A204.1 (cell line): ENCODE results near the gene ABHD17A.

ENCODE experiments used
- FAIRE-seq: peaks from 2 replicates; lab custom pipeline; 2012; peaks lifted over from hg19 to GRCh38; lab: Jason Lieb, UNC

ABHD17A gene

DNA sequence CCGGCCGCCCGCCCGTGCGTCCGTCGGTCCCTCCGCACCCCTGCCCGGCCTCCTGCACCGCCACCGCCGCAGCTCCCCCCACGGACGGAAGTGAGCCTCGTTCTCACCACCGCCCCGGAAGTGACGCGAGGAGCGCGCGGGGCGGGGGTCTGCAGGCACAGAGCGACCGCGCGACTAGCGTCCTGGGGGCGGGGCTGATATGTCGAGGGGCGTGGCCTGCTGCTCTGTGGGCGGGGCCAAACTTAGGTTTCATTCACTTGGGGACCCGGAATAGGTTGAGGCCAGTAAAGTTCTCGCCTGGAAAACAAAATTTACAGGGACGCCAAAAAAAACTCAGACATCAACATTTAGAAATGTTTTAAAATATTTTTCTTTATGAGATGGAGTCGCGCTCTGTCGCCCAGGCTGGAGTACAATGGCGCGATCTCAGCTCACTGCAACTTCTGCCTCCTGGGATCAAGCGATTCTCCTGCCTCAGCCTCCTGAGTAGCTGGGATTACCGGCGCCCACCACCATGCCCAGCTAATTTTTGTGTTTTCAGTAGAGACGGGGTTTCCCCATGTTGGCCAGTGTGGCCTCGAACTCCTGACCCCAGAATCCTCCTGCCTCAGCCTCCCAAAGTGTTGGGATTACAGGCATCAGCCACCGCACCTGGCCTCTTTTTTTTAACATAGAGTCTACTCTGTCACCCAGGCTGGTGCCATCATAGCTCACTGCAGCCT, at the start of gene ABHD17A:
ABHD17A (minus strand) TSS at position 99 of the 722 bp plus-strand sequence. CDS start 3,930 bp downstream, outside the sequence.
- FAIRE-seq = peak; percentile 84

GRCh38 chr19:1933942-1934341, 48.6 kb upstream of the ABHD17A start:
- FAIRE-seq = no peak

DNA sequence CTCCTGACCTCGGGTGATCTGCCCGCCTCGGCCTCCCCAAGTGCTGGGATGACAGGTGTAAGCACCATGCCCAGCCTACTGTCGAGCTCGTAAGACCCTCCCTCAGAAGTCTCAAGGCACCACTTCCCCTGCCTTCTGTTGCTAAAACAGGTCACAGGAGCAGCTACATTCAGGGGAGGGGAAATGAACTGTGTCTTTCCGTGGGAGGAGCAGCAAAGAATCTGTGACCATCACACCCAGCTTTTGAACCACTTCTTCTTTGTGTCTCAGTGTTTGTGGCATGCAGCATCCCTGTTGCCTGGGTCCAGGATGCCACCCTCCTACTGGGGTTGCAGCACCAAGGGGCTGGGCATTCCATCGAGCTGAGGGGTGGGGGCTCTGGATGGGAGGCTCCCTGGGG, 47.9 kb upstream of the ABHD17A start:
- FAIRE-seq = no peak

DNA sequence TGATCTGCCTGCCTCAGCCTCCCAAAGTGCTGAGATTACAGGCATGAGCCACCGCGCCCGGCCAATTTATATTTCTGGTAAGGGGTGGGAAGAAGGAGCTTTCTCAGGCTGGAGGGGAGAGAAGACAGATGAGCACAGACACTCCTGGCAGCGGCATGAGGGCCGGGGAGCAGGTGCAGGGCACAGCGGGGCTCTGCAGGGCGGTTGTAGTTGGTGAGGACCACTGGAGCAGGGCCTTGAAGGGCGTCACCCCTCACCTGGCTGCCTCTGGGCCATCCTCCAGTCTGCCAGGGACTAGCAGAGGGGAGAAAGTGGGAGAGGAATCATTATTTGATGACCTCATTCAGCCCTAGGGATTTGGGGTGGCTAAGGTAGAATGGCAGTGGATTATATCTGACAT, 47.1 kb upstream of the ABHD17A start:
- no peak for FAIRE-seq

DNA sequence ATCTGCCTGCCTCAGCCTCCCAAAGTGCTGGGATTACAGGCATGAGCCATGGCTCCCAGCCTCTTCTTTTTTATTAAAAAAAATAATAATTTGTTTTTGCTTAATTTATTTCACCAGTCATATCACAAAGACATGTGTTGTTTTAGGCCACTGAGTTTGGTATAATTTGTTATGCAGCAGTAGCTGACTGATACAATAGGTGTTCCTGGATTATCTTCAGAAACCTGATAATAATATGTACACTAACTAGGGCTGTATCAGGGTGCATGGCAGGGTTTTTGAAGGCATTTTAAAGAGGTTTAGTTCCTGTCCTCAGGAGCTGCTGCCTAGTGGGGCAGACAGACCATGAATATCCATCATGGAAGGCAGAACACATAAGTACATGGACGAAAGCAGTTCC, 46.1 kb upstream of the ABHD17A start:
- FAIRE-seq = no peak

- FAIRE-seq = no peak
Observed at GRCh38 chr19:1929021-1929742, 43.9 kb upstream of the ABHD17A start.

DNA sequence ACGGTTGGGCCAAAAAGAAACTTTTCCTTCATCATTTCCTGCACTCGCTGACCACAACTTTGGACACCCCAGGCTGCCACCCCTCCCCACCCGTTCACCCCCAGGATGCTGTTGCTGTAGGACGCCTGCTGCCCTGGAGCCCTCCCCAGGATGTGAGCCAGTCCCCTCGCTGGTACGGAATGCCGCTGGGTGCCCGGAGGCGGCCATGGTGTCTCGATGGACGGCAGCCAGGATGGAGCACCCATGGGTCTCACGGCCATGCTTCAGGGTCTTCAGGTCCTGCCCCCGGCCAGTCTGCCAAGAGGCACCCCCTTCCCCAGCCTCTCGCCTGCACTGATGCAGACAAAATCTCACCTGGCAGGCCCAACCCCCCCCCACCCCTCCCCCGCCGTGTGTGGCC, 40.2 kb upstream of the ABHD17A start:
- FAIRE-seq = no peak

- FAIRE-seq = no peak
Observed at GRCh38 chr19:1924320-1924961, 39.1 kb upstream of the ABHD17A start.

- no peak for FAIRE-seq
Observed at GRCh38 chr19:1923319-1923718, 38.0 kb upstream of the ABHD17A start.

- no peak for FAIRE-seq
Observed at GRCh38 chr19:1922803-1923202, 37.5 kb upstream of the ABHD17A start.

- no peak for FAIRE-seq
Observed at GRCh38 chr19:1921825-1922224, 36.5 kb upstream of the ABHD17A start.

DNA sequence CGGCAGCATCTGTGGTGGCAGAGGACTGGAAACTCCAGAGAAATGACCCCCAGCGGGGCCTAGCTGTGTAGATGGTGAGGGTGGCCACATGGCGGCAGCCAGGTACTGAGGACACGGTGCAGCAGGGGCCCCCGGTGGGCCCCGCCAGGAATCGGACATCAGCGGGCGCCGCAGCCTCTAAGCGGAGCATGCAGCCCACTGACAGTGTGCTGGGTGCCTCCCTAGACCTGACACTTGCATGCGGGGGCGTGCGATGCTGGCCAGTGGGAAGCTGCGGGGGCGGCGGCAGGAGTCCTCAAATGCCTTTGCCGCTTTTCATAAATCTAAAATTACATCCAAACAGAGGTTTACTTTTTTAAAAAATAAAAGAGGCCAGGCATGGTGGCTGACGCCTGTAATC, 36.0 kb upstream of the ABHD17A start:
- no peak for FAIRE-seq

- FAIRE-seq = no peak
Observed at GRCh38 chr19:1920644-1921043, 35.3 kb upstream of the ABHD17A start.

DNA sequence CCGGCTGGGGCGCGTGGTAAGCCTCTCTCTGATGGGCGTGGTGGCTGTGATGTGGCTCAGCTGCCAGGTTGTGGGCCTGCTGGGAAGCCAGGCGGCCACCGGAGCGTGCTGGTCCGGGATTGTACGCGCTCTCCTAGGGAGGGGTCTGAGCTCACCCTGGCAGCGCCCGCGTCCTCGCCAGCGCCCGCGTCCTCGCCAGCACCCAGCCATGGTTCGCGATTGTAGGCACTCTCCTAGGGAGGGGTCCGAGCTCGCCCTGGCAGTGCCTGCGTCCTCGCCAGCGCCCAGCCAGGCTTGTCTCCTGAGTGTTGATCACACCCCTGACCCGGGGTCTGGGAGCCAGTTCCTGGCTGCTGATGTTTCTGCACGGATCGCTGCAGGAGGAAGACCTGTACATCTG, 33.7 kb upstream of the ABHD17A start:
- FAIRE-seq = no peak

GRCh38 chr19:1917926-1918325, 32.6 kb upstream of the ABHD17A start:
- no peak for FAIRE-seq

GRCh38 chr19:1917146-1917545, 31.9 kb upstream of the ABHD17A start:
- FAIRE-seq = no peak

- no peak for FAIRE-seq
Observed at GRCh38 chr19:1914826-1915341, 29.6 kb upstream of the ABHD17A start.

DNA sequence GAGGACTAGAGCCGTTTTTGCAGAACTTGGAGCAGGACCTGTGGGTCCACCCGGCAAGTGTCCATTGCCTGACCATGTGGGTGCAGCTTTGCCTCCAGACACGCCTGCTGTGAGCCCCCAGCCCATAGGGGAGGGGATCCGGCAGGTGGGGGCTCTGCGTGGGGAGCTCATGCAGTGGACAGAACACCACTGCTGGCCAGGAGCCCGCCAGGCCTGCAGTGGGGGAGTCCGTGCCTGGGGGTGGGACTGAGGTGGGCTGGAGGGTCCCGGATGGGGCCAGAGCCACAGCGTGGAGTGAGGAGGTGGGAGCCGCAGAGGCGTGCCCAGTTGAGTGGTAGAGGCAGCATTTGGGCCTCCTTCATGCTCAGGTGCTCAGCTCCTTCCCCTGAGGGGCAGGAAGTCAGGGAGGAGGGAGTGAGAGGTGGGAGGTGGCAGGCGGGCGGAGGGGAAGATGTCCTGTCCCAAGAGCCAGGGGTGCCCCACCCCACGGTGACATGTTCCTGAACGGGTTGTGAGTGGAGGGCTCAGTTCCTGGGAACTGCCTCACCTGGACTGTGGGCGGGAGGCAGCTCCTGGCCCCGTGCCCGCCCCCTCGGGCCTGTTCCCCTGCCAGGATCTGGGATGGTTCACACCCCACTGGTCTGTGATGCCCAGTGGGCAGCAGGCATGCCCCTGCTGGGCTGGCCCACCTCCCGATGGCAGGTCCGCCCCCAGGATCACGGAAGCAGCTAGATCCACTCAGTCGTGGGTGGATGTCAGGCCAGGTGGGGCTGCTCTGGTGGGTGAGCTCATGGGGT, 28.7 kb upstream of the ABHD17A start:
- FAIRE-seq = no peak

GRCh38 chr19:1912760-1913505, 27.6 kb upstream of the ABHD17A start:
- no peak for FAIRE-seq

DNA sequence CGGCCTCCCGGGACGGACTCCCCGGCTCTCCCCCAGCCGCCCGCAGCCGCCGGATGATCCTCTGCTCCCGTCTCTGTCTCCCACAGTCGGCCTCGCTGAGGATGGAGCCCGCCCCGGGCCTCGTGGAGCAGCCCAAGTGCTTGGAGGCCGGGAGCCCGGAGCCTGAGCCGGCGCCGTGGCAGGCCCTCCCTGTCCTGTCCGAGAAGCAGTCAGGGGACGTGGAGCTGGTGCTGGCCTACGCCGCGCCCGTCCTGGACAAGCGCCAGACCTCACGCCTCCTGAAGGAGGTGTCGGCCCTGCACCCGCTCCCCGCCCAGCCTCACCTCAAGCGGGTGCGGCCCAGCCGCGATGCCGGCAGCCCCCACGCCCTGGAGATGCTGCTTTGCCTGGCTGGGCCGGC, 26.7 kb upstream of the ABHD17A start:
- FAIRE-seq = no peak

DNA sequence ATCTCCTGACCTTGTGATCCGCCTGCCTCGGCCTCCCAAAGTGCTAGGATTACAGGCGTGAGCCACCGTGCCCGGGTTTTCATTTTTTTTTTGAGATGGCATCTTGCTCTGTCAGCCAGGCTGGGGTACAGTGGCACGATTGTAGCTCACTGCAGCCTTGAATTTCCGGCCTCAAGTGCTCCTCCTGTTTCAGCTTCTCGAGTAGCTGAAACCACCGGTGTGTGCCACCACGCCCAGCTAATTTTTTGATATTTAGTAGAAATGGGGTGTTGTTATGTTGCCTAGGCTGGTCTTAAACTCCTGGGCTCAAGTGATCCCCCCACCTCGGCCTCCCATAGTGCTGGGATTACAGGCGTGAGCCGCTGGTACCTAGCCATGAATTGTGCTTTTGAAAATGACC, 25.8 kb upstream of the ABHD17A start:
- FAIRE-seq = no peak

- FAIRE-seq = no peak
Observed at GRCh38 chr19:1910177-1910576, 24.9 kb upstream of the ABHD17A start.
